B cell (primary cell): ENCODE data around the gene AMACR.

ENCODE experiments used
- CTCF ChIP-seq: fragments of 200-600 bp; IDR thresholded peaks from one replicate; pipeline ENCODE4 v1.8.0; 2022; ENCODE audit warnings: antibody characterized with exemption, mild to moderate bottlenecking
- EZH2 ChIP-seq: IDR thresholded peaks from 2 replicates; pipeline ENCODE4 v1.6.1; 2012; ENCODE audit warnings: borderline replicate concordance, low read depth, mild to moderate bottlenecking, moderate library complexity, low read length; ENCODE audit not compliant: insufficient read depth, poor library complexity, severe bottlenecking

- TF ChIP-seq CTCF (no peak), EZH2 (no peak)
Observed at GRCh38 chr5:34037726-34038125, 29.9 kb upstream of the AMACR start.
